Endodermal cell (in vitro differentiated cells): Measurements from ENCODE around the gene HAUS7. TPM values are rescaled to one million over a fixed set of nuclear protein-coding genes. Genes with fewer than 3 reads are reported as not detected.

ENCODE experiments used
- DNase-seq: peaks from one replicate; pipeline ENCODE4 v3.0.0-alpha.2; 2017
- H3K27ac ChIP-seq: 2 replicates; pipeline ENCODE4 v1.5.1; 2013; ENCODE audit warnings: mild to moderate bottlenecking, low read depth, low read length, moderate library complexity
- H3K27me3 ChIP-seq: 2 replicates; pipeline ENCODE4 v1.6.1; 2013; ENCODE audit warnings: mild to moderate bottlenecking, low read length, moderate library complexity; ENCODE audit not compliant: insufficient read depth, control insufficient read depth, poor library complexity, severe bottlenecking
- H3K36me3 ChIP-seq: 2 replicates; pipeline ENCODE4 v1.7.0; 2013; ENCODE audit warnings: mild to moderate bottlenecking, low read length, moderate library complexity; ENCODE audit not compliant: control insufficient read depth, insufficient read depth
- H3K4me1 ChIP-seq: one replicate; pipeline ENCODE4 v1.7.0; 2013; ENCODE audit warnings: low read length; ENCODE audit not compliant: control insufficient read depth, insufficient read depth
- H3K4me3 ChIP-seq: 2 replicates; pipeline ENCODE4 v1.5.1; 2013; ENCODE audit warnings: mild to moderate bottlenecking, low read length, moderate library complexity
- H3K9ac ChIP-seq: 2 replicates; pipeline ENCODE4 v1.6.1; 2013; ENCODE audit warnings: mild to moderate bottlenecking, low read length, moderate library complexity; ENCODE audit not compliant: poor library complexity, severe bottlenecking; ENCODE audit errors: extremely low read depth
- H3K9me3 ChIP-seq: 2 replicates; pipeline ENCODE4 v1.6.1; 2013; ENCODE audit warnings: mild to moderate bottlenecking, low read length, moderate library complexity; ENCODE audit not compliant: control insufficient read depth
- H3K27ac Mint-ChIP-seq: 2 replicates; pipeline ENCODE4 v1.8.0; 2020; ENCODE audit warnings: mixed read lengths
- H3K27me3 Mint-ChIP-seq: 2 replicates; pipeline ENCODE4 v1.8.0; 2021; ENCODE audit warnings: mild to moderate bottlenecking, mixed read lengths; ENCODE audit not compliant: insufficient read depth
- H3K36me3 Mint-ChIP-seq: 2 replicates; pipeline ENCODE4 v1.8.0; 2020; ENCODE audit warnings: low read depth, mixed read lengths
- H3K4me1 Mint-ChIP-seq: 2 replicates; pipeline ENCODE4 v1.8.0; 2020; ENCODE audit warnings: mixed read lengths
- H3K4me3 Mint-ChIP-seq: 2 replicates; pipeline ENCODE4 v1.8.0; 2020; ENCODE audit warnings: mild to moderate bottlenecking, moderate library complexity, mixed read lengths
- H3K9me3 Mint-ChIP-seq: 2 replicates; pipeline ENCODE4 v1.8.0; 2020; ENCODE audit warnings: mild to moderate bottlenecking, mixed read lengths
- CTCF ChIP-seq: fragments of 200-600 bp; sonication (generic); conservative IDR thresholded peaks from 2 replicates; pipeline ENCODE4 v1.5.0; 2021; ENCODE audit warnings: antibody characterized with exemption, mild to moderate bottlenecking
- WGBS, 2 experiments: methylation state at CpG; one replicate each; pipeline versions ENCODE4 v1.1.5 to v1.1.7; 2013; ENCODE audit warnings: missing lambda C conversion rate in 2 of 2, mixed read lengths in 1 of 2; ENCODE audit not compliant: insufficient coverage in 1 of 2, insufficient read length in 1 of 2; 5-methylcytosine and 5-hydroxymethylcytosine counted together
- total RNA-seq, 2 donors: library from RNA; stranded (reverse); fragmentation: NEBNext Ultra II Directional in 1 of 2; extraction: Animal tissue kit (Norgen Biotek cat#: 25700) in 1 of 2; gene quantifications; 2 replicates in 1 of 2; 3 replicates in 1 of 2; pipeline ENCODE4 v1.2.1, GENCODE V29; 2021

Gene HAUS7
- total RNA-seq, 2 donors from 2014 or later = 28.7 to 30.9 TPM

DNA sequence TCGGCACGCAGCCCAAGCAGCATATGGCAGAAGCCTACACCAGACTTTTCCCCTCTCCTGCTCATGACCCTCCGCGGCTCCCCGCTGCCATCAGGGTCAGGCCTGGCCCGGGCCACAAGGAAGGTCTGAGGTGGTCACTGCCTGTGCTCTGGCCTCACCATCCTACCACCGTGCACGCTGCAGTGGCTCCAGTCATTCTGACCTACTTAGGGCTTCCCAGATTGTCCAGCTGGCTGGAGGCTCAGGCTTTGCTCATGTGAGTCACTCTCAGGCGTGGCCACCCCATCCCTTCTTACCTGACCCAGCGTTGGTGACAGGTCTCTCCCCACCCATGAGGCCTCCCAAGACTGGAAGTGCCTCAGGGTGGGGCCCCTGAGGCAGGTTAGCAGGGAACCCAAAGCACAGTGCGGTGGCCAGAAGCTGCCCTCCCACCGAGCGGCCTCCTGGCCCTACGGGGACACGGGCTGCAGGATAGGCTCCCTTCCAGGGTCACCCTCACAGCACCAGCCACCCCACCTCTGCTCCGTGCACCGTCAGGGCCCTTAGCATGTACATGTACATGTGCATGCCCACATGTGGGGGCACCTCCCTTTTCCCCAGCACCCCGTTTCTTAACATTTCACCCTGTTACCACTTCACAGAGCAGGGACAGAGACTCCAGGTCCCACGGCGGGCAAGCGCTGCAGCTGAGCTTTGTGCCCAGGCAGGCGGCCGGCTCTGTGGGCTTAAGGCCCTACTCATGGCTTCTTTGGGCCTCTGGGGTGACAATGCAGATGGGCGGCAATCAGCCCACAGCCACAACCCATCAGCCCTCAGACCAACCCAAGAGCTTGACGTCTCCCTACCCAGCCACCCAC, 26.7 kb downstream of the HAUS7 start:
- Mint-ChIP-seq H3K9me3 (peaks cover 56% of the 10 kb centered on the region), H3K4me3 (no peak overlapping the region), H3K36me3 (no peaks in the 10 kb centered on the region), H3K27me3 (no peaks in the 10 kb centered on the region), H3K27ac (no peak overlapping the region), H3K4me1 (no peaks in the 10 kb centered on the region)
- Histone ChIP-seq H3K4me3 (no peak overlapping the region), H3K36me3 (no peaks in the 10 kb centered on the region), H3K9me3 (no peaks in the 10 kb centered on the region), H3K9ac (no peak overlapping the region), H3K27me3 (no peaks in the 10 kb centered on the region), H3K4me1 (no peaks in the 10 kb centered on the region), H3K27ac (no peak overlapping the region)
- no peak for DNase-seq
- WGBS, 2 experiments = 92 to 93% methylated on average over 8 to 25 of the region's 25 CpGs
- TF ChIP-seq CTCF = no peak

DNA sequence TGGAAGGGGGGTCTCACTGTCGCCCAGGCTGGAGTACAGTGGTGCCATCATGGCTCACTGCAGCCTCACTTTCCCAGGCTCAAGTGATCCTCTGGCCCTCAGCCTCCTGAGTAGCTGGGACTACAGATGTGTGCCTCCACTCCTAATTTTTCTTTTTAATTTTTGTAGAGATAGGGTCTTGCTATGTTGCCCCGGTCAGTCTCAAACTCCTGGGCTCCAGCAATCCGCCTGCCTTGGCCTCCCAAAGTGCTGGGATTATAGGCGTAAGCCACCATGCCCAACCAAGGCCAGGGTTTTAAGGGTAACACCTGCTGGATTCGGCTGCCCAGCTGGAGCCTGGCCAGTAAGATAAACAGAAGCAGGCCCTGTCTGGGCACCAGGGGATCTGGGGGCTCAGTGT, 27.9 kb downstream of the HAUS7 start:
- no peaks in the 10 kb centered on the region for H3K36me3 Mint-ChIP-seq
- DNase-seq = no peak
- no peaks in the 10 kb centered on the region for H3K4me1 Mint-ChIP-seq
- Histone ChIP-seq H3K27ac (no peak overlapping the region), H3K36me3 (no peaks in the 10 kb centered on the region), H3K9me3 (no peaks in the 10 kb centered on the region), H3K9ac (no peak overlapping the region), H3K4me1 (no peaks in the 10 kb centered on the region), H3K4me3 (no peak overlapping the region), H3K27me3 (no peaks in the 10 kb centered on the region)
- 89% methylated on average over 5 of the region's 5 CpGs; no CpG with 5 or more reads in 1 of the 2 experiments for WGBS, 2 experiments
- no peaks in the 10 kb centered on the region for H3K27me3 Mint-ChIP-seq
- TF ChIP-seq CTCF = no peak
- peaks cover 60% of the 10 kb centered on the region for H3K9me3 Mint-ChIP-seq
- H3K4me3 Mint-ChIP-seq = no peak overlapping the region
- H3K27ac Mint-ChIP-seq = no peak overlapping the region

DNA sequence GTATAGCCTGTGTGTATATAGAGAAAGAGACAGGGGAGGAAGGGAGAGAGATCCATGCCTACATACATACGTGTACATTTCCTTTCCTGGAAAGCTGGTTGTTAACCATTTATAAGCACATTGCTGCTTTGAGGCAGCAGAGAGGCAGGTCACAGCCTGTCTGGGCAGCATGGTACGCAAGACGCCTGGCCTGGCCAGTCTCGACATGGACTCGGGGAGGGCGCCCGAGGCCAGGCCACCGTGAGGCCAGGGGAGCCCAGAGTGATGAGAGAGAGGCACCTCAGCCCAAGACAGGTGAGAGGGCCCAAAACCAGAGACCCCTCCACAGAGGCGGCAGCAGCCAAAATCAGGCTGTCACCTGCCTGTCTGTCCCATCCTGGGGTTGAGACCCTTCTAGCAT, 28.4 kb downstream of the HAUS7 start:
- Mint-ChIP-seq H3K27ac (no peak overlapping the region), H3K27me3 (no peaks in the 10 kb centered on the region), H3K4me1 (no peaks in the 10 kb centered on the region), H3K9me3 (peaks cover 64% of the 10 kb centered on the region), H3K36me3 (no peaks in the 10 kb centered on the region), H3K4me3 (no peak overlapping the region)
- H3K27ac ChIP-seq = no peak overlapping the region
- TF ChIP-seq CTCF = no peak
- no peak overlapping the region for H3K4me3 ChIP-seq
- WGBS, 2 experiments = 95 to 100% methylated on average over 1 to 9 of the region's 9 CpGs
- no peaks in the 10 kb centered on the region for H3K27me3 ChIP-seq
- H3K4me1 ChIP-seq = no peaks in the 10 kb centered on the region
- no peak overlapping the region for H3K9ac ChIP-seq
- no peaks in the 10 kb centered on the region for H3K9me3 ChIP-seq
- H3K36me3 ChIP-seq = no peaks in the 10 kb centered on the region
- no peak for DNase-seq
